Ovary (tissue), 9 donors: ENCODE results near the gene ADRA2A. TPM values are rescaled to one million over a fixed set of nuclear protein-coding genes. Genes with fewer than 3 reads are reported as not detected.

ENCODE experiments used
- DNase-seq, 5 donors: peaks; one replicate each; pipeline ENCODE4 v3.0.0-alpha.2; 2019 to 2020
- H3K27ac ChIP-seq, 2 donors: fragments of 200-600 bp; one replicate each; pipeline versions ENCODE4 v1.5.1 to v1.8.0; 2019 to 2022
- H3K27me3 ChIP-seq: fragments of 200-600 bp; one replicate; pipeline ENCODE4 v1.8.0; 2022
- H3K36me3 ChIP-seq: fragments of 200-600 bp; sonication (generic); one replicate; pipeline ENCODE4 v1.5.1; 2019
- H3K4me1 ChIP-seq: one replicate; pipeline ENCODE4 v1.8.1; 2013; ENCODE audit warnings: mild to moderate bottlenecking, moderate library complexity; ENCODE audit not compliant: insufficient read depth
- H3K4me3 ChIP-seq: fragments of 200-600 bp; sonication (generic); one replicate; pipeline ENCODE4 v1.5.1; 2017
- H3K9me3 ChIP-seq, 2 donors: fragments of 200-600 bp in 1 of 2; sonication (generic) in 1 of 2; one replicate each; pipeline versions ENCODE4 v1.5.1 to v1.8.1; 2013 to 2019; ENCODE audit warnings: mild to moderate bottlenecking in 1 of 2, moderate library complexity in 1 of 2
- CTCF ChIP-seq, 3 donors: fragments of 450-650 bp in 2 of 3; fragments of 200-600 bp in 1 of 3; IDR thresholded peaks; one replicate each; pipeline versions ENCODE4 v1.5.1 to v1.8.0; 2016 to 2022; ENCODE audit warnings: antibody characterized with exemption in 3 of 3, mild to moderate bottlenecking in 1 of 3
- EP300 ChIP-seq: sonication (generic); formaldehyde crosslinking; IDR thresholded peaks from one replicate; pipeline ENCODE4 v1.6.1; 2017; ENCODE audit warnings: antibody characterized with exemption
- POLR2A ChIP-seq: fragments of 450-650 bp; IDR thresholded peaks from one replicate; pipeline ENCODE4 v1.6.1; 2017; ENCODE audit warnings: antibody characterized with exemption, mild to moderate bottlenecking, moderate library complexity
- WGBS, 3 donors: extraction: QIAGEN DNeasy Blood & Tissue Kit in 1 of 3; methylation state at CpG; one replicate each; pipeline versions ENCODE4 v1.1.5 to v1.1.7; 2013 to 2017; 5-methylcytosine and 5-hydroxymethylcytosine counted together
- intact Hi-C, 4 donors: fragments of 100-400 bp; cut with DNase I; formaldehyde crosslinking; loops; one replicate each; pipeline versions ENCODE4 v1.11.0 to v1.15.1; 2022 to 2023
- polyA plus RNA-seq, 2 donors: library from polyadenylated mRNA; stranded (reverse); fragments of 200-250 nt in 1 of 2; fragments of 350-450 nt in 1 of 2; fragmentation: Illumina TruSeq in 1 of 2; extraction: RNeasy Lipid Tissue Mini Kit (QIAGEN cat#74804) in 1 of 2; gene quantifications; one replicate each; pipeline ENCODE4 v1.2.3, GENCODE V29; 2013 to 2014
- total RNA-seq, 7 donors: library from RNA; depleted of rRNA in 2 of 7; stranded (reverse); fragments of >200 nt in 2 of 7; fragmentation: NEBNext Ultra II Directional in 3 of 7; extraction: Animal tissue kit (Norgen Biotek cat#: 25700) in 3 of 7; gene quantifications; one replicate each; pipeline versions ENCODE4 v1.1.0 to v1.2.4, GENCODE V29; 2016 to 2023
- donor health status: DM: no; HTN: no; CAD: no; lungs with moderate emphysema.
- donor health status: DM: no; HTN: no; CAD: no.
- donor health status: Bipolar disorder and iron deficiency.
- donor health status: DM: yes; HTN: yes; CAD: no.
- donor health status: DM: no; HTN: no; CAD: no.
- donor health status: DM: yes; HTN: yes; CAD: no.

The ADRA2A gene
- total and polyA plus RNA-seq, 9 donors, result 13.7 to 55.7 (median 20.0) TPM

- TF ChIP-seq EP300 (no peak), POLR2A (no peak), CTCF (IDR thresholded peaks at IDR 0.05) (no peak)
- 12 to 27% (median 16%) methylated on average over 2 of the region's 2 CpGs for WGBS, 3 donors
- no peak overlapping the region for H3K4me3 ChIP-seq
- H3K36me3 ChIP-seq, result no peaks in the 10 kb centered on the region
- H3K4me1 ChIP-seq, result peaks cover 18% of the 10 kb centered on the region
- intact Hi-C loops, result no loop called here
- H3K27me3 ChIP-seq, result no peaks in the 10 kb centered on the region
- no peaks in the 10 kb centered on the region for H3K9me3 ChIP-seq
- H3K27ac ChIP-seq, result peak overlapping the region; percentile 28 to 67
- DNase-seq, result no peak
Observed at GRCh38 chr10:111080224-111080623, 3.4 kb downstream of the ADRA2A start.

GRCh38 chr10:111081595-111081994, 4.8 kb downstream of the ADRA2A start:
- Histone ChIP-seq H3K27ac (no peak overlapping the region), H3K4me3 (no peak overlapping the region), H3K9me3 (no peaks in the 10 kb centered on the region), H3K4me1 (peaks cover 21% of the 10 kb centered on the region), H3K36me3 (no peaks in the 10 kb centered on the region), H3K27me3 (no peaks in the 10 kb centered on the region)
- DNase-seq, result no peak
- TF ChIP-seq EP300 (no peak), CTCF (IDR thresholded peaks at IDR 0.05) (no peak), POLR2A (no peak)
- 90 to 95% (median 93%) methylated on average over 6 of the region's 6 CpGs for WGBS, 3 donors
- intact Hi-C loops, result no loop called here

- intact Hi-C loops, result no loop called here
- 46 to 55% (median 55%) methylated on average over 12 of the region's 12 CpGs for WGBS, 3 donors
- Histone ChIP-seq H3K27ac (peak overlapping the region in 1 of 2 donors; percentile 18), H3K4me3 (no peak overlapping the region), H3K27me3 (no peaks in the 10 kb centered on the region), H3K36me3 (no peaks in the 10 kb centered on the region), H3K4me1 (peaks cover 21% of the 10 kb centered on the region), H3K9me3 (no peaks in the 10 kb centered on the region)
- DNase-seq, result no peak
- TF ChIP-seq POLR2A (no peak), EP300 (no peak), CTCF (IDR thresholded peaks at IDR 0.05) (no peak)
Observed at GRCh38 chr10:111082102-111082975, 5.5 kb downstream of the ADRA2A start.

GRCh38 chr10:111083222-111084095, 6.6 kb downstream of the ADRA2A start:
- no peaks in the 10 kb centered on the region for H3K27me3 ChIP-seq
- TF ChIP-seq EP300 (no peak), POLR2A (no peak), CTCF (IDR thresholded peaks at IDR 0.05) (no peak)
- DNase-seq, result no peak
- H3K9me3 ChIP-seq, result no peaks in the 10 kb centered on the region
- no peak overlapping the region for H3K27ac ChIP-seq
- H3K4me3 ChIP-seq, result no peak overlapping the region
- H3K4me1 ChIP-seq, result peaks cover 15% of the 10 kb centered on the region
- intact Hi-C loops, result no loop called here
- no peaks in the 10 kb centered on the region for H3K36me3 ChIP-seq
- 94 to 96% (median 95%) methylated on average over 10 of the region's 10 CpGs for WGBS, 3 donors
